Left renal pelvis (tissue), 4 donors: ENCODE data around the gene CPNE5. TPM values are rescaled to one million over a fixed set of nuclear protein-coding genes. Genes with fewer than 3 reads are reported as not detected.

Experiments
- DNase-seq, 4 donors: peaks; one replicate each; pipeline ENCODE4 v3.0.0-alpha.2; 2013; ENCODE audit warnings: low read depth in 4 of 4, low spot score in 3 of 4
- polyA plus RNA-seq, 4 donors: library from polyadenylated mRNA; unstranded; fragments of 120-200 nt; gene quantifications; one replicate each; pipeline ENCODE4 v1.2.1, GENCODE V29; 2013; ENCODE audit not compliant: insufficient read length in 4 of 4

CPNE5 gene
- polyA plus RNA-seq = 10 to 100 TPM in 3 of 4 donors, 1 to 10 TPM in 1; 7.7 to 15.0 (median 11.8) TPM

DNA sequence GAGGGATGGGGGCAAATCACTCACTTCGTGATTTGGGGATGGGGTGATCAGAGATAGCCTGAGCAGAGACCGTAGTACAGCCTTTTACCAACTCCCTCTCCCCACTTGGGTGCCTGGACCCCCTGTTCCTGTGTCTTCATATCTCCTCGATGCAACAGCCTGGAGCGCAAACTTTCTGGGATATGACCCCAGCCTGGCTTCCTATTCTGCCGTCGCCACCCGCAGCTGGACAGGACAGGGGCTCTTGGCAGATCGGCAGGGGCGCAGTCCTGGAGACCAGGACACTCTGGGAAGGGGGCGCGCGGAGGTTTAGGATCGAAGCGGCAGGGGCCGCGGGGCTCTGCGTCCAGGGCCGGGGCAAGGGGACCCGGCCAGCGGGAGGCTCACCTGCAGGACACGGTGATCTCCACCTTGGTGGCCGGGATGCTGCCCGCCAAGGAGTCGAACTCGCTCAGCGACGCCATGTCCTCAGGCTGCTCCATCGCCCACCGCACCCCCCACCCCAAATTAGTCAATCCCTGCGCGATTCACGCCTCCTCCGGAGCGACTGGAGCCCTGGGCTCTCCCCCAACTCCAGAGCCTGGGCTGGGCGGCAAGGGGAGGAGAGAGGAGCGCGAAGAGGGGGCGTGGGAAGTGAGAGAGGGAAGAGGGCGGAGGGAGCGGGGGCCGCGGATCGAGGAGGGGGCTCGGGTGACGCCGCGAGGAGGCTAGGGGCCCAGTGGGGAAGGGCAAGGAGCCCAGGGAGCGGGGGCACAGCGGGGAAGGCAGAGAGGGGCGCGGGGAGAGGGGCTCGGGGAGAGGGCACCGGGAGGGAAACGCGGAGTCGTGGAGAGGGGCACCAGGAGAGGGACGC, at the start of gene CPNE5:
Gene CPNE5 (minus strand): TSS at position 549 of the 853 bp plus-strand sequence. CDS start 67 bp downstream, at position 482.
- DNase-seq = no peak

GRCh38 chr6:36888115-36888643, 48.9 kb upstream of the CPNE5 start:
- DNase-seq = no peak

DNA sequence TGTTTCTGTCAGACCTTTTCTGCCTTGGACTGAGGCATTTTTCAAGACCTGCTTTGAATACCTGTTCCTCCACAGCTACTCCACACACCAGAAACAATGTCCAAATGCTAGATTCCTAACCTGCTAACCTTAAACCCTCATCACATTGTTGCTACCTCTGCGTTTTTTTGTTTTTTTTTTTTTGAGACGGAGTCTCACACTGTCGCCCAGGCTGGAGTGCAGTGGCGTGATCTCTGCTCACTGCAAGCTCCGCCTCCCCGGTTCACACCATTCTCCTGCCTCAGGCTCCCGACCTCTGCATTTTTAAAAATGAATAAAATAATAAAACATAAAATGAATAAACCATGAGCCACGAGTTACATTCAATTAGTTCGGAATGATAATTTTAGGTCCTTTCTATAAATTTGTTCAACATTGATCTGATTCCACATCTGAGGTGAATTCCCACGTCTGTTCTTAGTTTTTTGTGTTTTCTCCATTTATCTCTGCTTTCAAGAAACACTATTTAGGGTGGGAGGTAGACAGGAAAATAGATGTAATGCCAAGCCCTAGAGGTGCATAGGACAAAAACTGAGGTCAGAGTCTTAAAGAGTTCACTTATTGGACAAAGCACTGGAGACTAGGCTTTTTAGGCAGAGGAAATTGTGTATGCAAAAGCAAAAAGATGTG, 47.8 kb upstream of the CPNE5 start:
- DNase-seq = no peak

- DNase-seq = peak; percentile 89 to 95 (median 92)
Observed at GRCh38 chr6:36885461-36886401, 46.5 kb upstream of the CPNE5 start, which contains the start of gene C6orf89. TSS of gene C6orf89 (plus strand) at chr6:36885952. CDS start at chr6:36899445, 13,493 bp downstream.

DNA sequence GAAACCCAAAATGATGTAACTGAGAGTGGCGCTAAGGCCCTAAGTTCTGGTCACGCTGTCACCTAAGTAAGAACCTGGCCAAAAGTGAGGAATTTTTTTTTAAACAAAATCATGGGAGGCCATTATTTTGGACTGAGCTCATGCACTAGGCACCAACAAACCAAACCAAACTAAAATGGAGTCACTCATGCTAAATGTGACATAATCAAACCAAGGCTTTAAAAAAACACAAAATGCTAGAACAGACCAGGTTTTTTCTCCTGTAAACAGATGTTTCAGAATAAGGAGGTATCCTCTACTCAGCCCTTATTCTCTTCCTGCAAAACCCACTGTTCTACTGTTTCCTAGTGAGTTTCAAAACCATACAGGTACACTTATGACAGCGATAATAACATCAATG, 45.4 kb upstream of the CPNE5 start:
- DNase-seq = no peak

DNA sequence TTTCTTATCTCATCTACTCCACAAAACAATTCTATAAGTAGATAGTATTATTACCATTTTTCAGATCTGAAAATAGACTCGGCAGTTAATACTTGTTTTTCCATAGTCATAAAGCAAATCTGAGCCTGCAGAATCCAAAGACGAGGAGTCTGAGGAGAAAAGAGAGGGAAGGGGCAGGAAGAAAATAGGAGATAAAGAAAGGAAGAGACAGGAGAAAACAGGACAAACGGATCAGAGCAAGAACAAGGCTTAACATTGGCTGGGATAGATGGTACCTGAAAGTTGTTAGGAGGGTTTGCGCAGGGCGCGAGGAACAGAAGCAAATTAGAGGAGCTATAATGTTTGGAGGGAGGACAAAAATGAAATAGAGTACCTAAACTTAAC, 36.0 kb upstream of the CPNE5 start:
- no peak for DNase-seq

DNA sequence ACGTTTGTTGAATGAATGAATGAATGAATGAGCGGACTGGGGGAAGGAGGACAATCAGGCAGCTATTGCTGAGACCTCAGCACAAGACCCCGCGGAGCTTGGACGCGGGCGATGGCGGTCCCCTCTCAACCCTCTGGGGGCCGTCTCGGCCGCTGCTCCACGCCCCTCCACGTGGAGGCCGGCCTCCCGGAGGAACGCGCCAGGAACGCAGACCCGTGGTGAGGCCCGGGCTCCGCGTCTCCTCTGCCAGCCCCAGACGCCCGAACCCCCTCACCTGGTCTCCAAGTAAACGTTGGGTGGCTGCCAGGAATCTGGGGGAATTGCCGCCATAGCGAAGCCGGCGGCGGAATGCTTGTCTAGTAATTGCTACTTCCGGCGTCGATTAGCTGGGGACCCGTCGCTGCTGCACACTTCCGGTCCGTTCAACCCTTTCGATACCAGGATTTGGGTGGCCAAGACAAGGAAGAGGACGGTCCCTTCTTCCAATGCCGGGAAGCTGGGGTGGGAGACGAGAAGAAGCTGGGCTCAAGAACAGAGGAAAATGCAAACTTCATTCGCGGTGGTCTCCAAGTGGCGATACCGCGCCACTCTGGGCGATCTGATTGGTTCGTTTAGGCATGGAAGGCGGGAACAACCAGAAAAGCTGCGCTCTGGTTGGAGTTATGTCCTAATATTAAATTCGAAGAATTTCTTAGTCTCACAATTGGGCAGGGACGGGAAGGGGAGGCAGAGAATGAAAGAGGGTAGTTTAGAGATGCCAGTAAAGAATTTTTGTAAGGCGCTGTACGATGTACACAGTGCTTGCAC, 35.4 kb upstream of the CPNE5 start, which contains the start of gene PPIL1:
Gene PPIL1 (minus strand): TSS at position 361 of the 807 bp plus-strand sequence. CDS start 31 bp downstream, at position 330.
- DNase-seq = peak; percentile 80 to 91 (median 86)

DNA sequence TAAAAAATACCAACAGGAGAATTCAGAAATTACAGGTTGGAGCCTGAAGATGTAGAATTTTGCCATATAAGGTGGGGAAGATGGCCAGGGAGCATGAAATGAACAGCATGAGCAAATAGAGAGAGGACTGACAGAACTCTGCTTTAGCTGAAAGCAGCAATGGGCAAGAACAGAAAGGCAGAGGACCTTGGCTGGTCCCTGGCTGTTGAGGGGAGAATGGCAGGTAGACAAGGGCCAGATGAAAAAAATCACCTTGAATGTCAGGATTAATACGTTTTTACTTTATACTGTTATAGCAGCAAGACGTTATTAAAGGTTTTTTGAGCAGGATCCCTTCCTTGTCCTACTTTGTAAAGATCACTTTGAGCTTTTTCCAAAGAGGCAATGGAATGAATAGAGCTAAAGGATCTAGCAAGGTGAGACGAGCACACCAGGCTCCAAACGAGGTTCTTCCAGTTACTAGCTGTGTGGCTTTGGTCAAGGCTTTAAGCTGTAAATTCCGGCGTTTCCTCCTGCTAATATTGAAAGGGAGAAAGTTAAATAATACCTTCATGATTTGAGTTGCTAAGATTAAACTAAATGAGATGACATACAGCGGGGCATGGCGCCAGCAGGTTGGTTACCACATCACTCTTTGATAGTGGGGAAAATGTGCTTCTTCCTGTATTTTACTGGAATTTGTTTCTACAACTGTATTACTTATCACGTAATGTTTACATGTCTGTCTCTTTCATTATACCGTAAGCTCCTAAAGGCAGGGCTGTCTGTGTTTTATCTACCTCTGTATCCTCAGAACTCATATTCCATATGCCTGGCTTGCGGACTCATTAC, 34.6 kb upstream of the CPNE5 start:
- no peak for DNase-seq

DNA sequence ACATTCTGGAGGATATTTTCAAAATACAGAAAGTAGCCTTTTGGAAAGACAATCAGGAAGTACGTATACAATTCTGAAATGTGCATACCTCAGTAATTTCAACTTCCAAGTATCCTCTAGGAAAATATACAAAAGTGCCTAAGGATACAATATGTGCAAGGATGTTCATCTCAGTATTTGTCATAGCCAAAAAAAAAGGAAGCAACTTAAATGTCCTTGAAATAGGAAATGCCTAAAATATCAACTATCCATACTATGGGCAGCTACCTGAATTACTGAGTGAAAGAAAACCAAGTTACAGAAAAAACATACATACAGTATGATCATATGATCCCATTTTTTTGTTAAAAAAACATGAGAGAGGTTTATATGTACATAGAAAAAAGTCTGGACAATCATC, 33.9 kb upstream of the CPNE5 start:
- DNase-seq = no peak

- no peak for DNase-seq
Observed at GRCh38 chr6:36871686-36872085, 32.4 kb upstream of the CPNE5 start.

GRCh38 chr6:36867471-36868224, 28.4 kb upstream of the CPNE5 start:
- DNase-seq = no peak

DNA sequence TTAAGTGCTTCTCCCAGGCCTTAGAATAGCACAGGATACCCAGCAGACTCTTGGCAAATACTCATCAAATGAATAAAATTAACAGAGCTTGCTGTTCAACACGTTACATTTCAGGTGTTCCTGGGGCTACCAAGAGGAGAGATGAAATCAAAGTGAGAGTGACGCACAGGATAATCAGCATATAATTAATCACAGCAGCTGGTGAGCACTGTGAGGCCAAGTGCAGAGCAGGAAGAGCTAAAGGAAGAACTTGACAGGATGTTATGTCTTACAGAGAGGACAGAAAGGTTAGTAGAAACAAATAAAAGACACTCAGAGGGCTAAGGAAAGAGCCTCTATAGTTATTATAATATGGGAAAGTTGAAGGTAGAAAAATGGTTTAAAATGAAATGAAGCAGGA, 26.6 kb upstream of the CPNE5 start:
- DNase-seq = no peak

DNA sequence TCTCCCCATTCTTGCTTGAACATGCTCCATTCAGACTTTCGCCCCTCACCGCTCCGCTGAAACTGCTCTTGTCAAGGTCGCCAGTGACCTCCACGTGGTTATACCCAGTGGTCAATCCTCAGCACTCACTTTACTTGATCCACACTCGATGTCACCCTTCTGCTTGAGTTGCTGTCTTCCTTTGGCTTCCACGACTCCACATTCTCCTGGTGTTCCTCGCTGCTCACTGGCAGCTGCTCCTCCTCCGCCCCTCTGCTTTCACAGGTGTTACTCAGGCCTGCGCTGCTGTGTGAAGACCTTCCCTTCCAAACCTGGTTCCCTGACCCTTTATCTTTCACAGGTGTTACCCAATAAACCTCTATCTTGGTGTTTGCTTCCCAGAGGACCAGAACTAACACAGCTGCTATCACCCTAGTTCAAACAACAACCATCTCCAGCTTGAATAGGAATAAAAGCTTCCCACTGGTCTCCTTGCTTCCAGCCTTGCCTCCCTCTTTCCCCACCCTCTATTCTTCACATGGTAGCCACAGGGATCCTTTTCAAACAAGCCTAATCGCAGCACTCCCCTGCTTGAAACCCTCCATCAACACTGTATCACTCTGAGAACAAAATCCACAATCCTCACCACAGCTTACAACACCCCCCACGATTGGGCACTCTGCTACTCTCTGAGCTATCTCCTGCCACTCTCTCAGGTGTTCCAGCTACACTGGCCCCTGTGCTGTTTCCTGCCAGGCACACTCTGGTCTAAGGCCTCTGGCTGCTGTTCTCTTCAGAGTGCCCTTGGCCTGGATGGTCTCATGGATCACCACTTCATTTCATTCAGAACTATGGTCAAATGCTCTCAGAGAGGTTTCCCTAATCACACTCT, 24.7 kb upstream of the CPNE5 start:
- no peak for DNase-seq

- no peak for DNase-seq
Observed at GRCh38 chr6:36862848-36863382, 23.7 kb upstream of the CPNE5 start.

- no peak for DNase-seq
Observed at GRCh38 chr6:36862164-36862847, 23.1 kb upstream of the CPNE5 start.

DNA sequence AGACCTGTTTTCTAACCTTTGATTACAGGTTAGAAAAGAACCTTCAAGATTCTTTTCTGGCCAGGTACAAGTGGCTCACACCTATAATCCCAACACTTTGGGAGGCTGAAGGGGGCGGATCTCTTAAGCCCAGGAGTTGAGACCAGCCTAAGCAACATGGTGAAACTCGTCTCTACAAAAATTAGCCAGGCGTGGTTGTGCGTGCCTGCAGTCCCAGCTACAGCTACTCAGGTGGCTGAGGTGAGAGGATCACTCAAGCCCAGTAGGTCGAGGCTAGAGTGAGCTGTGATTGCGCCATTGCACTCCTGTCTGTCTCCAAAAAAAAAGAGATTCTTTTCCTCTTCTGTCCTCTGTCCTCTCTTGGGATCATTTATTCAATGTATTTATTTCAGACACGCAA, 20.9 kb upstream of the CPNE5 start:
- DNase-seq = no peak
